IMR-90 (cell line): Measurements from ENCODE around the gene SLC6A9. TPM values are rescaled to one million over a fixed set of nuclear protein-coding genes. Genes with fewer than 3 reads are reported as not detected.

Experiments used
- ATAC-seq: fragments of 200-7000 bp; cut with Tn5 transposase; 2 replicates; pipeline ENCODE4 v1.9.1; 2020; ENCODE audit warnings: low read depth, mild to moderate bottlenecking, moderate library complexity
- BruUV-seq: library from RNA; stranded (reverse); fragments of 400-500 nt; replicated peaks from 2 replicates; lab custom pipeline; 2021; lab: Mats Ljungman, UMichigan
- CTCF ChIA-PET: fragments of 300-600 bp; formaldehyde crosslinking; extraction: SDS; loops from one replicate; lab custom pipeline; 2021; ENCODE audit warnings: antibody characterized with exemption; lab: Yijun Ruan, JAX
- POLR2A ChIA-PET: fragments of 300-600 bp; sonication (Branson Sonifier 250); formaldehyde crosslinking; loops from one replicate; lab custom pipeline; 2022; ENCODE audit warnings: antibody characterized with exemption; ENCODE audit not compliant: unreplicated experiment; lab: Charles Lee
- DNase-seq: peaks from one replicate; pipeline ENCODE4 v3.0.0; 2013
- H2AFZ ChIP-seq: replicated peaks from 2 replicates; pipeline ENCODE3; 2013; ENCODE audit warnings: low read length, mild to moderate bottlenecking; ENCODE audit not compliant: poor library complexity
- H2AK5ac ChIP-seq: 2 replicates; pipeline ENCODE4 v1.6.1; 2013; ENCODE audit warnings: low read depth, low read length, inconsistent platforms
- H2AK9ac ChIP-seq: replicated peaks from 2 replicates; pipeline ENCODE3; 2013; ENCODE audit warnings: mild to moderate bottlenecking, low read depth, low read length, moderate library complexity; ENCODE audit not compliant: poor library complexity
- H2BK120ac ChIP-seq: 2 replicates; pipeline ENCODE4 v1.6.1; 2013; ENCODE audit warnings: low read depth, low read length, inconsistent platforms
- H2BK15ac ChIP-seq: 3 replicates; pipeline ENCODE4 v1.6.1; 2013; ENCODE audit warnings: low read depth, low read length, inconsistent platforms
- H2BK20ac ChIP-seq: 2 replicates; pipeline ENCODE4 v1.6.1; 2013; ENCODE audit warnings: low read depth, mild to moderate bottlenecking, inconsistent platforms, low read length, moderate library complexity
- H2BK5ac ChIP-seq: 2 replicates; pipeline ENCODE4 v1.6.1; 2013; ENCODE audit warnings: mild to moderate bottlenecking, low read depth, low read length, inconsistent platforms; ENCODE audit not compliant: poor library complexity, severe bottlenecking
- H3K14ac ChIP-seq: replicated peaks from 2 replicates; pipeline ENCODE4 v1.6.1; 2013; ENCODE audit warnings: low read depth, low read length, inconsistent platforms
- H3K18ac ChIP-seq: 2 replicates; pipeline ENCODE4 v1.6.1; 2013; ENCODE audit warnings: low read depth, low read length, control low read depth
- H3K23ac ChIP-seq: 2 replicates; pipeline ENCODE4 v1.6.1; 2013; ENCODE audit warnings: low read depth, low read length, inconsistent platforms
- H3K27ac ChIP-seq: 2 replicates; pipeline ENCODE4 v1.5.1; 2013; ENCODE audit warnings: mild to moderate bottlenecking, control low read depth, low read length; ENCODE audit not compliant: insufficient read depth
- H3K27me3 ChIP-seq: 2 replicates; pipeline ENCODE4 v1.6.1; 2013; ENCODE audit warnings: low read length; ENCODE audit not compliant: control insufficient read depth, insufficient read depth
- H3K36me3 ChIP-seq: 2 replicates; pipeline ENCODE4 v1.6.1; 2013; ENCODE audit warnings: low read length, mixed read lengths; ENCODE audit not compliant: control insufficient read depth, insufficient read depth
- H3K4ac ChIP-seq: 2 replicates; pipeline ENCODE4 v1.6.1; 2013; ENCODE audit warnings: low read depth, low read length, inconsistent platforms
- H3K4me1 ChIP-seq: 2 replicates; pipeline ENCODE4 v1.6.1; 2013; ENCODE audit warnings: low read length, mixed read lengths; ENCODE audit not compliant: control insufficient read depth, insufficient read depth
- H3K4me2 ChIP-seq: 2 replicates; pipeline ENCODE4 v1.6.1; 2013; ENCODE audit warnings: low read depth, mild to moderate bottlenecking, control low read depth, low read length, moderate library complexity
- H3K4me3 ChIP-seq: 2 replicates; pipeline ENCODE4 v1.5.1; 2013; ENCODE audit warnings: low read depth, mild to moderate bottlenecking, control low read depth, low read length, moderate library complexity; ENCODE audit not compliant: insufficient read depth
- H3K56ac ChIP-seq: 2 replicates; pipeline ENCODE4 v1.6.1; 2013; ENCODE audit warnings: low read length, inconsistent platforms; ENCODE audit not compliant: insufficient read depth; ENCODE audit errors: extremely low read depth
- H3K79me1 ChIP-seq, 2 experiments: 2 replicates each; pipeline ENCODE4 v1.6.1; 2013; ENCODE audit warnings: low read length in 2 of 2, inconsistent platforms in 1 of 2, low read depth in 1 of 2
- H3K9ac ChIP-seq: 2 replicates; pipeline ENCODE4 v1.6.1; 2013; ENCODE audit warnings: low read depth, low read length, control low read depth
- H3K9me1 ChIP-seq: 2 replicates; pipeline ENCODE4 v1.6.1; 2013; ENCODE audit warnings: low read length, inconsistent platforms; ENCODE audit not compliant: insufficient read depth
- H3K9me3 ChIP-seq: 2 replicates; pipeline ENCODE4 v1.6.1; 2013; ENCODE audit warnings: low read length; ENCODE audit not compliant: control insufficient read depth, insufficient read depth
- H4K20me1 ChIP-seq: 2 replicates; pipeline ENCODE4 v1.6.1; 2013; ENCODE audit warnings: low read length, inconsistent platforms; ENCODE audit not compliant: insufficient read depth
- H4K5ac ChIP-seq: 2 replicates; pipeline ENCODE4 v1.6.1; 2013; ENCODE audit warnings: mild to moderate bottlenecking, low read depth, low read length, control low read depth
- H4K8ac ChIP-seq, 2 experiments: 2 replicates each; pipeline ENCODE4 v1.6.1; 2013; ENCODE audit warnings: low read depth in 2 of 2, low read length in 2 of 2, control low read depth in 1 of 2, inconsistent platforms in 1 of 2
- H4K91ac ChIP-seq: 2 replicates; pipeline ENCODE4 v1.6.1; 2013; ENCODE audit warnings: low read depth, low read length, inconsistent platforms; ENCODE audit not compliant: insufficient read depth
- BHLHE40 ChIP-seq: fragments of 150-350 bp; IDR thresholded peaks from 2 replicates; pipeline ENCODE4 v1.6.1; 2016; ENCODE audit warnings: mild to moderate bottlenecking, low read depth, low read length
- CHD1 ChIP-seq: IDR thresholded peaks from 2 replicates; pipeline ENCODE4 v1.6.1; 2012; ENCODE audit warnings: low read depth, low read length, improper control_type of control experiment
- CTCF ChIP-seq: conservative IDR thresholded peaks from 2 replicates; pipeline ENCODE4 v1.5.1; 2012; ENCODE audit warnings: mild to moderate bottlenecking, low read depth, low read length, improper control_type of control experiment
- FOS ChIP-seq: fragments of 150-350 bp; IDR thresholded peaks from 2 replicates; pipeline ENCODE4 v1.6.1; 2016; ENCODE audit warnings: low read depth, low read length
- MAFK ChIP-seq: IDR thresholded peaks from 2 replicates; pipeline ENCODE4 v1.6.1; 2012; ENCODE audit warnings: low read depth, low read length, improper control_type of control experiment
- MAZ ChIP-seq: IDR thresholded peaks from 2 replicates; pipeline ENCODE4 v1.6.1; 2012; ENCODE audit warnings: low read depth, mild to moderate bottlenecking, low read length, improper control_type of control experiment, moderate library complexity, borderline replicate concordance
- POLR2A ChIP-seq: IDR thresholded peaks from 2 replicates; pipeline ENCODE4 v1.6.1; 2012; ENCODE audit warnings: mild to moderate bottlenecking, low read depth, low read length
- RAD21 ChIP-seq: IDR thresholded peaks from 2 replicates; pipeline ENCODE4 v1.6.1; 2012; ENCODE audit warnings: low read length, improper control_type of control experiment
- RFX5 ChIP-seq: IDR thresholded peaks from 2 replicates; pipeline ENCODE4 v1.8.0; 2012; ENCODE audit warnings: low read depth, mild to moderate bottlenecking, low read length, moderate library complexity
- WGBS, 2 experiments: methylation state at CpG; one replicate each; pipeline versions ENCODE4 v1.1.5 to v1.1.7; 2013; ENCODE audit warnings: missing lambda C conversion rate in 2 of 2; ENCODE audit not compliant: insufficient read length in 1 of 2; ENCODE audit errors: extremely low coverage in 2 of 2; 5-methylcytosine and 5-hydroxymethylcytosine counted together
- dilution Hi-C: fragments of 300-500 bp; cut with HindIII; formaldehyde crosslinking; loops from one replicate; pipeline ENCODE4 v1.14.3; 2018; ENCODE audit warnings: low sequenced_read_pairs; ENCODE audit not compliant: unreplicated experiment
- in situ Hi-C: fragments of 300-500 bp; cut with MboI; formaldehyde crosslinking; loops from 3 replicates; pipeline ENCODE4 v1.14.3; 2019; ENCODE audit warnings: low sequenced_read_pairs, inconsistent platforms, mixed read lengths
- intact Hi-C: fragments of 100-400 bp; cut with micrococcal nuclease; formaldehyde crosslinking; loops from 2 replicates; pipeline ENCODE4 v1.10.0; 2022
- polyA plus RNA-seq, 3 experiments: library from polyadenylated mRNA; depleted of rRNA; stranded (reverse); fragments of >200 nt; gene quantifications; 2 replicates each; pipeline ENCODE4 v1.2.3, GENCODE V29; 2012; ENCODE audit warnings: low replicate concordance in 1 of 3
- total RNA-seq: library from RNA; depleted of rRNA; stranded (reverse); fragments of >200 nt; gene quantifications from 2 replicates; pipeline ENCODE4 v1.2.3, GENCODE V29; 2012

The SLC6A9 gene
- total and polyA plus RNA-seq, 2 of the 4 experiments (the other 2 are of a cell fraction) = 2.0 to 6.6 TPM

- Histone ChIP-seq H3K4me2 (no peak overlapping the region), H3K9ac (no peak overlapping the region), H3K18ac (no peak overlapping the region), H3K27ac (no peak overlapping the region), H2AK9ac (no peak overlapping the region), H3K27me3 (no peaks in the 10 kb centered on the region), H4K5ac (no peak overlapping the region), H2AFZ (no peak overlapping the region), H4K91ac (no peak overlapping the region), H2AK5ac (no peak overlapping the region), H2BK5ac (no peak overlapping the region), H4K20me1 (no peaks in the 10 kb centered on the region), H3K4ac (no peak overlapping the region), H2BK120ac (no peak overlapping the region), H3K4me1 (no peaks in the 10 kb centered on the region), H3K79me1 (no peaks in the 10 kb centered on the region), H3K36me3 (peaks cover 24% of the 10 kb centered on the region; the same call in 1 of the 2 replicates), H3K4me3 (no peak overlapping the region), H2BK15ac (no peak overlapping the region), H3K23ac (no peak overlapping the region), H2BK20ac (no peak overlapping the region), H3K9me3 (no peaks in the 10 kb centered on the region), H4K8ac (no peak overlapping the region), H3K56ac (no peak overlapping the region), H3K9me1 (no peaks in the 10 kb centered on the region), H3K14ac (no peak overlapping the region)
- intact Hi-C loops (no loop called here), in situ Hi-C loops (no loop called here), dilution Hi-C loops (no loop called here)
- TF ChIP-seq MAFK (no peak), CTCF (no peak), POLR2A (no peak), MAZ (no peak), BHLHE40 (no peak), RFX5 (no peak), FOS (no peak), RAD21 (no peak), CHD1 (no peak)
- DNase-seq (no peak), ATAC-seq (no peak)
- CTCF ChIA-PET = no interaction called here
- 93% methylated on average over 5 of the region's 11 CpGs; no CpG with 5 or more reads in 1 of the 2 experiments for WGBS, 2 experiments
- no TSS peak for BruUV-seq
- POLR2A ChIA-PET = no interaction called here
These were observed 33.3 kb downstream of the SLC6A9 start for GRCh38 chr1:43998000-43998378.
